IMR-90 (cell line): Measurements from ENCODE around the gene DNM2. TPM values are rescaled to one million over a fixed set of nuclear protein-coding genes. Genes with fewer than 3 reads are reported as not detected.

Experiments
- ATAC-seq: fragments of 200-7000 bp; cut with Tn5 transposase; 2 replicates; pipeline ENCODE4 v1.9.1; 2020; ENCODE audit warnings: low read depth, mild to moderate bottlenecking, moderate library complexity
- BruUV-seq: library from RNA; stranded (reverse); fragments of 400-500 nt; replicated peaks from 2 replicates; lab custom pipeline; 2021; lab: Mats Ljungman, UMichigan
- CTCF ChIA-PET: fragments of 300-600 bp; formaldehyde crosslinking; extraction: SDS; loops from one replicate; lab custom pipeline; 2021; ENCODE audit warnings: antibody characterized with exemption; lab: Yijun Ruan, JAX
- POLR2A ChIA-PET: fragments of 300-600 bp; sonication (Branson Sonifier 250); formaldehyde crosslinking; loops from one replicate; lab custom pipeline; 2022; ENCODE audit warnings: antibody characterized with exemption; ENCODE audit not compliant: unreplicated experiment; lab: Charles Lee
- DNase-seq: peaks from one replicate; pipeline ENCODE4 v3.0.0; 2013
- H2AFZ ChIP-seq: replicated peaks from 2 replicates; pipeline ENCODE3; 2013; ENCODE audit warnings: low read length, mild to moderate bottlenecking; ENCODE audit not compliant: poor library complexity
- H2AK5ac ChIP-seq: 2 replicates; pipeline ENCODE4 v1.6.1; 2013; ENCODE audit warnings: low read depth, low read length, inconsistent platforms
- H2AK9ac ChIP-seq: replicated peaks from 2 replicates; pipeline ENCODE3; 2013; ENCODE audit warnings: mild to moderate bottlenecking, low read depth, low read length, moderate library complexity; ENCODE audit not compliant: poor library complexity
- H2BK120ac ChIP-seq: 2 replicates; pipeline ENCODE4 v1.6.1; 2013; ENCODE audit warnings: low read depth, low read length, inconsistent platforms
- H2BK15ac ChIP-seq: 3 replicates; pipeline ENCODE4 v1.6.1; 2013; ENCODE audit warnings: low read depth, low read length, inconsistent platforms
- H2BK20ac ChIP-seq: 2 replicates; pipeline ENCODE4 v1.6.1; 2013; ENCODE audit warnings: low read depth, mild to moderate bottlenecking, inconsistent platforms, low read length, moderate library complexity
- H2BK5ac ChIP-seq: 2 replicates; pipeline ENCODE4 v1.6.1; 2013; ENCODE audit warnings: mild to moderate bottlenecking, low read depth, low read length, inconsistent platforms; ENCODE audit not compliant: poor library complexity, severe bottlenecking
- H3K14ac ChIP-seq: replicated peaks from 2 replicates; pipeline ENCODE4 v1.6.1; 2013; ENCODE audit warnings: low read depth, low read length, inconsistent platforms
- H3K18ac ChIP-seq: 2 replicates; pipeline ENCODE4 v1.6.1; 2013; ENCODE audit warnings: low read depth, low read length, control low read depth
- H3K23ac ChIP-seq: 2 replicates; pipeline ENCODE4 v1.6.1; 2013; ENCODE audit warnings: low read depth, low read length, inconsistent platforms
- H3K27ac ChIP-seq: 2 replicates; pipeline ENCODE4 v1.5.1; 2013; ENCODE audit warnings: mild to moderate bottlenecking, control low read depth, low read length; ENCODE audit not compliant: insufficient read depth
- H3K27me3 ChIP-seq: 2 replicates; pipeline ENCODE4 v1.6.1; 2013; ENCODE audit warnings: low read length; ENCODE audit not compliant: control insufficient read depth, insufficient read depth
- H3K36me3 ChIP-seq: 2 replicates; pipeline ENCODE4 v1.6.1; 2013; ENCODE audit warnings: low read length, mixed read lengths; ENCODE audit not compliant: control insufficient read depth, insufficient read depth
- H3K4ac ChIP-seq: 2 replicates; pipeline ENCODE4 v1.6.1; 2013; ENCODE audit warnings: low read depth, low read length, inconsistent platforms
- H3K4me1 ChIP-seq: 2 replicates; pipeline ENCODE4 v1.6.1; 2013; ENCODE audit warnings: low read length, mixed read lengths; ENCODE audit not compliant: control insufficient read depth, insufficient read depth
- H3K4me2 ChIP-seq: 2 replicates; pipeline ENCODE4 v1.6.1; 2013; ENCODE audit warnings: low read depth, mild to moderate bottlenecking, control low read depth, low read length, moderate library complexity
- H3K4me3 ChIP-seq: 2 replicates; pipeline ENCODE4 v1.5.1; 2013; ENCODE audit warnings: low read depth, mild to moderate bottlenecking, control low read depth, low read length, moderate library complexity; ENCODE audit not compliant: insufficient read depth
- H3K56ac ChIP-seq: 2 replicates; pipeline ENCODE4 v1.6.1; 2013; ENCODE audit warnings: low read length, inconsistent platforms; ENCODE audit not compliant: insufficient read depth; ENCODE audit errors: extremely low read depth
- H3K79me1 ChIP-seq, 2 experiments: 2 replicates each; pipeline ENCODE4 v1.6.1; 2013; ENCODE audit warnings: low read length in 2 of 2, inconsistent platforms in 1 of 2, low read depth in 1 of 2
- H3K9ac ChIP-seq: 2 replicates; pipeline ENCODE4 v1.6.1; 2013; ENCODE audit warnings: low read depth, low read length, control low read depth
- H3K9me1 ChIP-seq: 2 replicates; pipeline ENCODE4 v1.6.1; 2013; ENCODE audit warnings: low read length, inconsistent platforms; ENCODE audit not compliant: insufficient read depth
- H3K9me3 ChIP-seq: 2 replicates; pipeline ENCODE4 v1.6.1; 2013; ENCODE audit warnings: low read length; ENCODE audit not compliant: control insufficient read depth, insufficient read depth
- H4K20me1 ChIP-seq: 2 replicates; pipeline ENCODE4 v1.6.1; 2013; ENCODE audit warnings: low read length, inconsistent platforms; ENCODE audit not compliant: insufficient read depth
- H4K5ac ChIP-seq: 2 replicates; pipeline ENCODE4 v1.6.1; 2013; ENCODE audit warnings: mild to moderate bottlenecking, low read depth, low read length, control low read depth
- H4K8ac ChIP-seq, 2 experiments: 2 replicates each; pipeline ENCODE4 v1.6.1; 2013; ENCODE audit warnings: low read depth in 2 of 2, low read length in 2 of 2, control low read depth in 1 of 2, inconsistent platforms in 1 of 2
- H4K91ac ChIP-seq: 2 replicates; pipeline ENCODE4 v1.6.1; 2013; ENCODE audit warnings: low read depth, low read length, inconsistent platforms; ENCODE audit not compliant: insufficient read depth
- CEBPB ChIP-seq: IDR thresholded peaks from 2 replicates; pipeline ENCODE4 v1.6.1; 2012; ENCODE audit warnings: low read depth, low read length, improper control_type of control experiment
- FOS ChIP-seq: fragments of 150-350 bp; IDR thresholded peaks from 2 replicates; pipeline ENCODE4 v1.6.1; 2016; ENCODE audit warnings: low read depth, low read length
- MAFK ChIP-seq: IDR thresholded peaks from 2 replicates; pipeline ENCODE4 v1.6.1; 2012; ENCODE audit warnings: low read depth, low read length, improper control_type of control experiment
- MAZ ChIP-seq: IDR thresholded peaks from 2 replicates; pipeline ENCODE4 v1.6.1; 2012; ENCODE audit warnings: low read depth, mild to moderate bottlenecking, low read length, improper control_type of control experiment, moderate library complexity, borderline replicate concordance
- POLR2A ChIP-seq: IDR thresholded peaks from 2 replicates; pipeline ENCODE4 v1.6.1; 2012; ENCODE audit warnings: mild to moderate bottlenecking, low read depth, low read length
- RAD21 ChIP-seq: IDR thresholded peaks from 2 replicates; pipeline ENCODE4 v1.6.1; 2012; ENCODE audit warnings: low read length, improper control_type of control experiment
- RFX5 ChIP-seq: IDR thresholded peaks from 2 replicates; pipeline ENCODE4 v1.8.0; 2012; ENCODE audit warnings: low read depth, mild to moderate bottlenecking, low read length, moderate library complexity
- SMC3 ChIP-seq: fragments of 150-350 bp; IDR thresholded peaks from 2 replicates; pipeline ENCODE4 v1.6.1; 2016; ENCODE audit warnings: low read depth, mild to moderate bottlenecking, antibody characterized with exemption, low read length, moderate library complexity
- WGBS, 2 experiments: methylation state at CpG; one replicate each; pipeline versions ENCODE4 v1.1.5 to v1.1.7; 2013; ENCODE audit warnings: missing lambda C conversion rate in 2 of 2; ENCODE audit not compliant: insufficient read length in 1 of 2; ENCODE audit errors: extremely low coverage in 2 of 2; 5-methylcytosine and 5-hydroxymethylcytosine counted together
- dilution Hi-C: fragments of 300-500 bp; cut with HindIII; formaldehyde crosslinking; loops from one replicate; pipeline ENCODE4 v1.14.3; 2018; ENCODE audit warnings: low sequenced_read_pairs; ENCODE audit not compliant: unreplicated experiment
- in situ Hi-C: fragments of 300-500 bp; cut with MboI; formaldehyde crosslinking; loops from 3 replicates; pipeline ENCODE4 v1.14.3; 2019; ENCODE audit warnings: low sequenced_read_pairs, inconsistent platforms, mixed read lengths
- intact Hi-C: fragments of 100-400 bp; cut with micrococcal nuclease; formaldehyde crosslinking; loops from 2 replicates; pipeline ENCODE4 v1.10.0; 2022
- polyA plus RNA-seq, 3 experiments: library from polyadenylated mRNA; depleted of rRNA; stranded (reverse); fragments of >200 nt; gene quantifications; 2 replicates each; pipeline ENCODE4 v1.2.3, GENCODE V29; 2012; ENCODE audit warnings: low replicate concordance in 1 of 3
- total RNA-seq: library from RNA; depleted of rRNA; stranded (reverse); fragments of >200 nt; gene quantifications from 2 replicates; pipeline ENCODE4 v1.2.3, GENCODE V29; 2012
- TF ChIP-seq, protein P1 (sequence below): conservative IDR thresholded peaks from 2 replicates; pipeline ENCODE4 v1.5.1; 2012; ENCODE audit warnings: mild to moderate bottlenecking, low read depth, low read length, improper control_type of control experiment
- TF ChIP-seq, protein P2 (sequence below): fragments of 150-350 bp; IDR thresholded peaks from 2 replicates; pipeline ENCODE4 v1.6.1; 2016; ENCODE audit warnings: low read depth, mild to moderate bottlenecking, low read length, moderate library complexity, borderline replicate concordance

DNM2 gene
- total and polyA plus RNA-seq, 2 of the 4 experiments (the other 2 are of a cell fraction) = 55.6 to 74.2 TPM

DNA sequence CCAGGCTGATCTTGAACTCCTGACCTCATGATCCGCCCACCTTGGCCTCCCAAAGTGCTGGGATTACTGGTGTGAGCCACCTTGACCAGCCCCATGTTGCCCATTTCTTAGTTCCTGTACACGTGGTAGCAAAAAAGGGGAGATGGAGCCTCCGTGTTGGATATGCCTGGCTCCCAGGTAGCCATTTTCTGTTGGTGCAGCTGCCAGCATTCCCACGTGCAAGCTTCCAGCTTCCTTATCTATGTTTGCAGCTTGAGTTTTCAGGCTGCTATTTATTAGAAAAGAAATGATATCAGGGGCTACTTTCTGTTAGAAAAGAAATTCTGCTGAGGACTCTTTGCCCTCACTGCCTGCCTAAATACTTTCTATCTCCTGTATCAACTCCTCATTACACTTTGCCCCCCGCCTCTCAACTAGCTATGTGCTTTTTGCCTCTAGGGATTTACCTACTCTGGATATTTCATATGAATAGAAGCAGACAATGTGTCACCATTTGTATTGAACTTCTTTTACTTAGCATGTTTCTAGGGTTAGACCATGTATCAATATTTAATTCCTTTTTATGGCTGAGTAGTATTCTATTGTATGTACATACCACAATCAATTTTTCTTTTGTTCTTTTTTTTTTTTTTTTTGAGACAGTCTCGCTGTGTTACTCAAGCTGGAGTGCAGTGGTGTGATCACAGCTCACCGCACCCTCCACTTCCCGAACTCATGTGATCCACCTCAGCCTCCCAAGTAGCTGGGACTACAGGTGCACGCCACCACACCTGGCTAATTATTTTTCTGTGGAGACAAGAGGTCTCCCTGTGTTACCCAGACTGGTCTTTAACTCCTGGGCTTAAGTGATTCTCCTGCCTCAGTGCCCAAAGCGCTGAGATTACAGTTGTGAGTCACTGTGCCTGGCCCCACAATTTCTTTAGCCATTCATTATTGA is 121.5 kb downstream of the DNM2 start:
- no CpG with 5 or more reads among the region's 10 CpGs for WGBS, 2 experiments
- intact Hi-C loops = no loop called here

More for the DNA sequence above, 121.5 kb downstream of the DNM2 start:
- Histone ChIP-seq H3K9me3 (peaks cover 5% of the 10 kb centered on the region), H3K4me2 (no peak overlapping the region), H3K9ac (no peak overlapping the region), H4K8ac (no peak overlapping the region), H2BK20ac (no peak overlapping the region), H3K23ac (no peak overlapping the region), H4K91ac (no peak overlapping the region), H2BK120ac (no peak overlapping the region), H3K18ac (no peak overlapping the region), H4K5ac (no peak overlapping the region), H3K4ac (no peak overlapping the region), H3K56ac (no peak overlapping the region), H2AFZ (no peak overlapping the region), H3K36me3 (peaks cover 5% of the 10 kb centered on the region; the same call in 1 of the 2 replicates), H2BK15ac (no peak overlapping the region), H3K14ac (no peak overlapping the region), H3K27ac (no peak overlapping the region), H2AK9ac (no peak overlapping the region), H3K79me1 (peaks cover 11 to 17% of the 10 kb centered on the region in 2 experiments; a peak in 3 of 4 replicates), H2BK5ac (no peak overlapping the region), H3K4me3 (no peak overlapping the region), H4K20me1 (no peaks in the 10 kb centered on the region; the same call in 1 of the 2 replicates), H3K9me1 (peaks cover 7% of the 10 kb centered on the region; the same call in 1 of the 2 replicates), H2AK5ac (no peak overlapping the region), H3K4me1 (peaks cover 9% of the 10 kb centered on the region), H3K27me3 (no peaks in the 10 kb centered on the region; the same call in 1 of the 2 replicates)
- ATAC-seq (no peak), DNase-seq (no peak)
- dilution Hi-C loops (no loop called here), in situ Hi-C loops (no loop called here)
- no peak for TF ChIP-seq MAFK
- TF ChIP-seq RFX5 = no peak
- TF ChIP-seq FOS = no peak
- TF ChIP-seq CEBPB = no peak
- TF ChIP-seq RAD21 = no peak
- no peak for TF ChIP-seq SMC3
- TF ChIP-seq, protein P1, sequence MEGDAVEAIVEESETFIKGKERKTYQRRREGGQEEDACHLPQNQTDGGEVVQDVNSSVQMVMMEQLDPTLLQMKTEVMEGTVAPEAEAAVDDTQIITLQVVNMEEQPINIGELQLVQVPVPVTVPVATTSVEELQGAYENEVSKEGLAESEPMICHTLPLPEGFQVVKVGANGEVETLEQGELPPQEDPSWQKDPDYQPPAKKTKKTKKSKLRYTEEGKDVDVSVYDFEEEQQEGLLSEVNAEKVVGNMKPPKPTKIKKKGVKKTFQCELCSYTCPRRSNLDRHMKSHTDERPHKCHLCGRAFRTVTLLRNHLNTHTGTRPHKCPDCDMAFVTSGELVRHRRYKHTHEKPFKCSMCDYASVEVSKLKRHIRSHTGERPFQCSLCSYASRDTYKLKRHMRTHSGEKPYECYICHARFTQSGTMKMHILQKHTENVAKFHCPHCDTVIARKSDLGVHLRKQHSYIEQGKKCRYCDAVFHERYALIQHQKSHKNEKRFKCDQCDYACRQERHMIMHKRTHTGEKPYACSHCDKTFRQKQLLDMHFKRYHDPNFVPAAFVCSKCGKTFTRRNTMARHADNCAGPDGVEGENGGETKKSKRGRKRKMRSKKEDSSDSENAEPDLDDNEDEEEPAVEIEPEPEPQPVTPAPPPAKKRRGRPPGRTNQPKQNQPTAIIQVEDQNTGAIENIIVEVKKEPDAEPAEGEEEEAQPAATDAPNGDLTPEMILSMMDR = no peak
- TF ChIP-seq, protein P2, sequence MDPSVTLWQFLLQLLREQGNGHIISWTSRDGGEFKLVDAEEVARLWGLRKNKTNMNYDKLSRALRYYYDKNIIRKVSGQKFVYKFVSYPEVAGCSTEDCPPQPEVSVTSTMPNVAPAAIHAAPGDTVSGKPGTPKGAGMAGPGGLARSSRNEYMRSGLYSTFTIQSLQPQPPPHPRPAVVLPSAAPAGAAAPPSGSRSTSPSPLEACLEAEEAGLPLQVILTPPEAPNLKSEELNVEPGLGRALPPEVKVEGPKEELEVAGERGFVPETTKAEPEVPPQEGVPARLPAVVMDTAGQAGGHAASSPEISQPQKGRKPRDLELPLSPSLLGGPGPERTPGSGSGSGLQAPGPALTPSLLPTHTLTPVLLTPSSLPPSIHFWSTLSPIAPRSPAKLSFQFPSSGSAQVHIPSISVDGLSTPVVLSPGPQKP = no peak
- TF ChIP-seq POLR2A = no peak
- no peak for TF ChIP-seq MAZ
- ChIA-PET CTCF (no interaction called here), POLR2A (no interaction called here)
- no TSS peak for BruUV-seq
